GM12865 (cell line): ENCODE measurements around the gene HERPUD2.

Experiments used
- DNase-seq: peaks from one replicate; pipeline ENCODE4 v3.0.0; 2010; ENCODE audit warnings: low read depth
- H3K4me3 ChIP-seq: 2 replicates; pipeline ENCODE4 v1.5.1; 2011; ENCODE audit warnings: mild to moderate bottlenecking, low read depth, low read length, control low read depth
- CTCF ChIP-seq: IDR thresholded peaks from 2 replicates; pipeline ENCODE4 v1.5.1; 2011; ENCODE audit warnings: low read length, control low read depth, low read depth, inconsistent platforms; ENCODE audit not compliant: insufficient read depth; ENCODE audit errors: missing control alignments

Gene HERPUD2

DNA sequence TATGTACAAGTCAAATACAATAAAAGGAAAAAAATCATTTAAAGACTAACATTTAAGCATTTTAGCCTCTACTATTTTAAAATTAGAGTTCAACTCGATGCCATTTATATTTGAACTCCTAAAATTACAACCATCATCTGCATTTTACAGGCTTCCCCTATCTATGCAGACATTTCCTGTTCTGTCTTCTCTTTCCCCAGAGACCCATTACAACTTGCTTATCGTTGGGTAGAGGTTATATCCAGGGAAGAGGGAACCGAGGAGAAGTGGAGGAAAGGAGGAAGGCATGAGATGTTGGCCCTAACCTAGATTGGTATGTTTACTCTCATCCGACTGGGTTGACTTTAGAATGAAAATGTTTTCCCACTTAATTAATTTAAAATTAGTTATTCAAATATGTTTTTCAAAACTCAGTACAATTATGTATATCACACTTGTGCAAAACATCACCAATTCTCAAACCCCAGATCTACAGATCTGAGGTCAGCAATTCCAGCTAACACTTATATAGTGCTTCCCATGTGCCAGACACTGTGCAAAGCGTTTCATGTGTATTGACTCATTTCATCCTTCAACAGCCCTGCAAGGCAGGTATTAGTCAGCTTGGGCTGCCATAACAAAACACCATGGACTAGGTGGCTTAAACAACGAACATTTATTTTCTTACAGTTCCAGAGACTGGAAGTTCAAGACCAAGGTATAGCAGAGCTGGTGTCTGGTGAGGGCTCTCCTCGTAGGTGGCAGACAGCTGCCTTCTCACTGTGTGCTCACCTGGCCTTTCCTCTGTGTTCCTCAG lies 27.3 kb upstream of the HERPUD2 start:
- peak; percentile 74 for DNase-seq
- TF ChIP-seq CTCF, result no peak
- H3K4me3 ChIP-seq, result no peak overlapping the region

DNA sequence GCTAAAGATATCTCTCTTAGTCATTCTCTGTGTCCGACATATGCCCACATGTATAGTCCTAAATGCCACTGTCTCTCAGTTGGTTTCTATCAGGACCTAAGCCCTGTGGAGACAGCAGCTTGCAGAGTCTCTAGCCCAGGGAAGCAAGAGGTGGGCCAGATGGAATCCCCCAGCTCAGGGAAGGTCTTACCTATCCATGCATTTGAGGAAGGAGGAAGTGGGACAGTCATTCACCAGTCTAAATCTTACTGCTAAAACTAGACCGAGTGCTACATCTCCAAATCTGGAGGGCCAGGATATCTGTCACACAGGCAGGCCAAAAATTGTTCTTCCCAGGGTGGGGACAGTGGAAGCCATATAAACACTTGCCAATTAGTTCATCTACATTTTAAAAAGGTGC lies 26.4 kb upstream of the HERPUD2 start:
- no peak overlapping the region for H3K4me3 ChIP-seq
- TF ChIP-seq CTCF, result no peak
- DNase-seq, result no peak

GRCh38 chr7:35720849-35721248 lies 25.9 kb upstream of the HERPUD2 start:
- no peak overlapping the region for H3K4me3 ChIP-seq
- TF ChIP-seq CTCF, result no peak
- no peak for DNase-seq

- DNase-seq, result no peak
- TF ChIP-seq CTCF, result no peak
Measured at GRCh38 chr7:35720032-35720431, 25.1 kb upstream of the HERPUD2 start.

GRCh38 chr7:35718047-35718446 lies 23.1 kb upstream of the HERPUD2 start:
- no peak for DNase-seq
- no peak for TF ChIP-seq CTCF
- H3K4me3 ChIP-seq, result no peak overlapping the region

More at GRCh38 chr7:35720032-35720431, 25.1 kb upstream of the HERPUD2 start:
- no peak overlapping the region for H3K4me3 ChIP-seq

- TF ChIP-seq CTCF, result no peak
- no peak overlapping the region for H3K4me3 ChIP-seq
- no peak for DNase-seq
Measured at GRCh38 chr7:35717516-35717915, 22.6 kb upstream of the HERPUD2 start.

GRCh38 chr7:35717013-35717412 lies 22.1 kb upstream of the HERPUD2 start:
- no peak for DNase-seq
- TF ChIP-seq CTCF, result no peak
- no peak overlapping the region for H3K4me3 ChIP-seq
